Large intestine (tissue), 3 donors: Measurements from ENCODE around the gene ACSL6. TPM values are rescaled to one million over a fixed set of nuclear protein-coding genes. Genes with fewer than 3 reads are reported as not detected.
A peak's percentile ranks its signal among the peaks of the same experiment; 100 is the strongest.

Experiments
- DNase-seq, 2 donors: peaks; one replicate each; pipeline versions ENCODE4 v3.0.0 to v3.0.0-alpha.2; 2013
- H3K27ac ChIP-seq: one replicate; pipeline ENCODE4 v1.5.1; 2013; ENCODE audit warnings: low read length
- H3K27me3 ChIP-seq: 2 replicates; pipeline ENCODE4 v1.6.1; 2013; ENCODE audit warnings: low read length; ENCODE audit not compliant: control insufficient read depth, insufficient read depth
- H3K36me3 ChIP-seq: 2 replicates; pipeline ENCODE4 v1.6.1; 2013; ENCODE audit warnings: low read length; ENCODE audit not compliant: control insufficient read depth, insufficient read depth
- H3K4me1 ChIP-seq: one replicate; pipeline ENCODE4 v1.6.1; 2013; ENCODE audit warnings: low read length; ENCODE audit not compliant: control insufficient read depth, insufficient read depth
- H3K4me3 ChIP-seq: one replicate; pipeline ENCODE4 v1.5.1; 2013; ENCODE audit warnings: low read length
- H3K9me3 ChIP-seq: one replicate; pipeline ENCODE4 v1.6.1; 2013; ENCODE audit warnings: mild to moderate bottlenecking, low read depth, low read length, moderate library complexity; ENCODE audit not compliant: control insufficient read depth
- whole genome bisulfite sequencing: methylation state at CpG from one replicate; pipeline ENCODE4 v1.1.5; 2013; ENCODE audit warnings: low lambda C conversion rate; ENCODE audit not compliant: insufficient coverage; 5-methylcytosine and 5-hydroxymethylcytosine counted together
- polyA plus RNA-seq: library from polyadenylated mRNA; unstranded; fragments of 120-200 nt; gene quantifications from one replicate; pipeline ENCODE4 v1.2.1, GENCODE V29; 2013

ACSL6 gene
- polyA plus RNA-seq, 1 donor: 2.9 TPM

GRCh38 chr5:131959906-131960305 is 51.6 kb downstream of the ACSL6 start:
- H3K4me3 ChIP-seq: no peak overlapping the region
- no CpG with 5 or more reads among the region's 3 CpGs for WGBS
- no peaks in the 10 kb centered on the region for H3K36me3 ChIP-seq
- no peak for DNase-seq
- H3K4me1 ChIP-seq: no peaks in the 10 kb centered on the region
- no peaks in the 10 kb centered on the region for H3K9me3 ChIP-seq
- H3K27me3 ChIP-seq: no peaks in the 10 kb centered on the region
- H3K27ac ChIP-seq: no peak overlapping the region

- H3K27me3 ChIP-seq: no peaks in the 10 kb centered on the region
- no peaks in the 10 kb centered on the region for H3K9me3 ChIP-seq
- no peak for DNase-seq
- H3K36me3 ChIP-seq: no peaks in the 10 kb centered on the region
- no peak overlapping the region for H3K4me3 ChIP-seq
- no CpG with 5 or more reads among the region's 5 CpGs for WGBS
- no peak overlapping the region for H3K27ac ChIP-seq
- no peaks in the 10 kb centered on the region for H3K4me1 ChIP-seq
Measured at GRCh38 chr5:131959136-131959535, 52.3 kb downstream of the ACSL6 start.

GRCh38 chr5:131957721-131958441 is 53.6 kb downstream of the ACSL6 start:
- Histone ChIP-seq H3K27me3 (no peaks in the 10 kb centered on the region), H3K9me3 (no peaks in the 10 kb centered on the region), H3K4me1 (no peaks in the 10 kb centered on the region), H3K4me3 (no peak overlapping the region), H3K27ac (no peak overlapping the region), H3K36me3 (no peaks in the 10 kb centered on the region)
- DNase-seq: peak in 1 of 2 donors; percentile 7
- no CpG with 5 or more reads among the region's 8 CpGs for WGBS

- H3K27ac ChIP-seq: no peak overlapping the region
- no peak overlapping the region for H3K4me3 ChIP-seq
- no peaks in the 10 kb centered on the region for H3K9me3 ChIP-seq
- no peak for DNase-seq
- no peaks in the 10 kb centered on the region for H3K27me3 ChIP-seq
- no peaks in the 10 kb centered on the region for H3K36me3 ChIP-seq
- H3K4me1 ChIP-seq: no peaks in the 10 kb centered on the region
Measured at GRCh38 chr5:131953969-131954368, 57.5 kb downstream of the ACSL6 start.

- no peak overlapping the region for H3K27ac ChIP-seq
Measured at GRCh38 chr5:131952301-131952857, 59.1 kb downstream of the ACSL6 start.

GRCh38 chr5:131950706-131951105 is 60.8 kb downstream of the ACSL6 start:
- no peak for DNase-seq
- Histone ChIP-seq H3K9me3 (no peaks in the 10 kb centered on the region), H3K36me3 (no peaks in the 10 kb centered on the region), H3K27me3 (no peaks in the 10 kb centered on the region), H3K27ac (no peak overlapping the region), H3K4me3 (no peak overlapping the region), H3K4me1 (no peaks in the 10 kb centered on the region)
- WGBS: no CpG with 5 or more reads among the region's 1 CpG

More at GRCh38 chr5:131952301-131952857, 59.1 kb downstream of the ACSL6 start:
- Histone ChIP-seq H3K9me3 (no peaks in the 10 kb centered on the region), H3K4me1 (no peaks in the 10 kb centered on the region), H3K27me3 (no peaks in the 10 kb centered on the region), H3K4me3 (no peak overlapping the region), H3K36me3 (no peaks in the 10 kb centered on the region)
- no CpG with 5 or more reads among the region's 3 CpGs for WGBS
- no peak for DNase-seq

GRCh38 chr5:131947445-131947844 is 64.0 kb downstream of the ACSL6 start:
- H3K36me3 ChIP-seq: no peaks in the 10 kb centered on the region
- no peaks in the 10 kb centered on the region for H3K27me3 ChIP-seq
- no peak overlapping the region for H3K4me3 ChIP-seq
- DNase-seq: no peak
- H3K27ac ChIP-seq: no peak overlapping the region
- H3K4me1 ChIP-seq: no peaks in the 10 kb centered on the region
- peaks cover 7% of the 10 kb centered on the region for H3K9me3 ChIP-seq
- WGBS: no CpG with 5 or more reads among the region's 2 CpGs

GRCh38 chr5:131945551-131946168 is 65.8 kb downstream of the ACSL6 start, which contains the start of gene MEIKIN:
TSS of gene MEIKIN (minus strand) at chr5:131945663. CDS start at chr5:131945505, 158 bp downstream.
- DNase-seq: no peak
- WGBS: no CpG with 5 or more reads among the region's 24 CpGs
- Histone ChIP-seq H3K27ac (no peak within 1 kb of the TSS), H3K36me3 (no peaks in the 10 kb centered on the region), H3K9me3 (peaks cover 7% of the 10 kb centered on the region), H3K27me3 (no peaks in the 10 kb centered on the region), H3K4me1 (no peaks in the 10 kb centered on the region), H3K4me3 (no peak within 1 kb of the TSS)

GRCh38 chr5:131944702-131945550 is 66.5 kb downstream of the ACSL6 start:
- H3K9me3 ChIP-seq: peaks cover 7% of the 10 kb centered on the region
- no peaks in the 10 kb centered on the region for H3K36me3 ChIP-seq
- no peak for DNase-seq
- H3K27me3 ChIP-seq: no peaks in the 10 kb centered on the region
- H3K27ac ChIP-seq: no peak overlapping the region
- no peaks in the 10 kb centered on the region for H3K4me1 ChIP-seq
- H3K4me3 ChIP-seq: no peak overlapping the region
- WGBS: 88% methylated on average over 6 of the region's 37 CpGs

- Histone ChIP-seq H3K36me3 (no peaks in the 10 kb centered on the region), H3K27ac (no peak overlapping the region), H3K4me1 (no peaks in the 10 kb centered on the region), H3K9me3 (peaks cover 7% of the 10 kb centered on the region), H3K27me3 (no peaks in the 10 kb centered on the region), H3K4me3 (no peak overlapping the region)
- WGBS: no CpG with 5 or more reads among the region's 2 CpGs
- DNase-seq: no peak
Measured at GRCh38 chr5:131943916-131944315, 67.5 kb downstream of the ACSL6 start.
